Pancreas (tissue), 10 donors: ENCODE results near the gene CD47. TPM values are rescaled to one million over a fixed set of nuclear protein-coding genes. Genes with fewer than 3 reads are reported as not detected.

Experiments
- ATAC-seq, 4 donors: fragments of 200-7000 bp; cut with Tn5 transposase; one replicate each; pipeline versions ENCODE4 v1.8.0 to v1.9.1; 2020; ENCODE audit warnings: mild to moderate bottlenecking in 4 of 4, moderate library complexity in 4 of 4
- DNase-seq, 6 donors: peaks; one replicate each; pipeline ENCODE4 v3.0.0-alpha.2; 2020
- FAIRE-seq: peaks from 2 replicates; lab custom pipeline; 2012; peaks lifted over from hg19 to GRCh38; lab: Jason Lieb, UNC
- H3K27ac ChIP-seq, 4 donors: fragments of 200-600 bp; sonication (generic); 1 replicate in 3 of 4; 2 replicates in 1 of 4; pipeline versions ENCODE4 v1.5.0 to v1.8.0; 2020
- H3K27me3 ChIP-seq, 4 donors: fragments of 200-600 bp; one replicate each; pipeline ENCODE4 v1.8.0; 2021
- H3K36me3 ChIP-seq, 3 donors: fragments of 200-600 bp; sonication (generic) in 1 of 3; one replicate each; pipeline versions ENCODE4 v1.5.0 to v1.8.0; 2020 to 2021
- H3K4me1 ChIP-seq, 3 donors: fragments of 200-600 bp; one replicate each; pipeline ENCODE4 v1.8.0; 2021
- H3K4me3 ChIP-seq, 4 donors: fragments of 200-600 bp; sonication (generic) in 2 of 4; one replicate each; pipeline versions ENCODE4 v1.5.0 to v1.8.0; 2020 to 2021
- H3K9me3 ChIP-seq, 4 donors: fragments of 200-600 bp; one replicate each; pipeline ENCODE4 v1.8.0; 2021
- WGBS, 2 donors: extraction: QIAGEN DNeasy Blood & Tissue Kit; methylation state at CpG; one replicate each; pipeline ENCODE4 v1.1.7; 2013; 5-methylcytosine and 5-hydroxymethylcytosine counted together
- intact Hi-C, 3 donors: fragments of 100-400 bp; cut with DNase I; formaldehyde crosslinking; loops; one replicate each; pipeline versions ENCODE4 v1.11.1 to v1.14.2; 2022
- polyA plus RNA-seq, 2 donors: library from polyadenylated mRNA; stranded (reverse); fragments of 200-250 nt; gene quantifications; one replicate each; pipeline ENCODE4 v1.2.3, GENCODE V29; 2013
- total RNA-seq, 6 donors: library from RNA; stranded (reverse); fragmentation: NEBNext Ultra II Directional in 4 of 6; extraction: Animal tissue kit (Norgen Biotek cat#: 25700) in 4 of 6; gene quantifications; one replicate each; pipeline versions ENCODE4 v1.2.1 to v1.2.4, GENCODE V29; 2021 to 2023
- TF ChIP-seq, protein P1 (sequence below), 4 donors: fragments of 200-600 bp; sonication (generic) in 3 of 4; IDR thresholded peaks; one replicate each; pipeline versions ENCODE4 v1.5.0 to v1.8.0; 2021; ENCODE audit warnings: antibody characterized with exemption in 4 of 4
- donor health status: healthy with polysubstance abuse.
- donor health status: DM: no; HTN: no; CAD: no; lungs with moderate emphysema.
- donor health status: DM: no; HTN: no; CAD: no.
- donor health status: control.
- donor health status: control.
- donor health status: Bipolar disorder and iron deficiency.
- donor health status: DM: yes; HTN: yes; CAD: no.
- donor health status: DM: no; HTN: no; CAD: no.
- donor health status: DM: no; HTN: no; CAD: no.
- donor health status: DM: yes; HTN: yes; CAD: no.

Gene CD47
- total and polyA plus RNA-seq, 8 donors = 14.8 to 107 (median 27.1) TPM

DNA sequence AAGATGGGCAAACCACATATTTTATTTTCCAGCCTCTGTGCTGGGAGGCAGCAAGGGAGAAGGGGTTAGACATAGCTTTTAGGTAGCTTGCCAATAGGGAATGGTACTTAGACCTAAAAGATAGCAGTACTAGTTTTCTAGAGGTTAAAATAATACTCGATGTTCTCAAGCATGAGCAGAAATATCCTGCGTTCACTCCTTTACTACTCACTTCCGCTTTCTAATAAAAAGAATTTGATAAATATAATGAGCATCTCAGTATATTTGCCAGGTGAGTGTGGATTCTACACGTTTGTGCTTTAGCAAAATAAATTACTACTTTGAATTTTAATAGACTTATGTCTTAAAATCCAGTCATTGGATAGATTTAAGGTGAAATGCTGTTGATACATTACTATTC is 39.4 kb upstream of the CD47 start:
- H3K4me3 ChIP-seq = no peak overlapping the region
- H3K27me3 ChIP-seq = no peaks in the 10 kb centered on the region
- TF ChIP-seq, protein P1, sequence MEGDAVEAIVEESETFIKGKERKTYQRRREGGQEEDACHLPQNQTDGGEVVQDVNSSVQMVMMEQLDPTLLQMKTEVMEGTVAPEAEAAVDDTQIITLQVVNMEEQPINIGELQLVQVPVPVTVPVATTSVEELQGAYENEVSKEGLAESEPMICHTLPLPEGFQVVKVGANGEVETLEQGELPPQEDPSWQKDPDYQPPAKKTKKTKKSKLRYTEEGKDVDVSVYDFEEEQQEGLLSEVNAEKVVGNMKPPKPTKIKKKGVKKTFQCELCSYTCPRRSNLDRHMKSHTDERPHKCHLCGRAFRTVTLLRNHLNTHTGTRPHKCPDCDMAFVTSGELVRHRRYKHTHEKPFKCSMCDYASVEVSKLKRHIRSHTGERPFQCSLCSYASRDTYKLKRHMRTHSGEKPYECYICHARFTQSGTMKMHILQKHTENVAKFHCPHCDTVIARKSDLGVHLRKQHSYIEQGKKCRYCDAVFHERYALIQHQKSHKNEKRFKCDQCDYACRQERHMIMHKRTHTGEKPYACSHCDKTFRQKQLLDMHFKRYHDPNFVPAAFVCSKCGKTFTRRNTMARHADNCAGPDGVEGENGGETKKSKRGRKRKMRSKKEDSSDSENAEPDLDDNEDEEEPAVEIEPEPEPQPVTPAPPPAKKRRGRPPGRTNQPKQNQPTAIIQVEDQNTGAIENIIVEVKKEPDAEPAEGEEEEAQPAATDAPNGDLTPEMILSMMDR (IDR thresholded peaks at IDR 0.05) = no peak
- FAIRE-seq (no peak), ATAC-seq (no peak), DNase-seq (no peak)
- peaks cover 0 to 26% (median 0%) of the 10 kb centered on the region in 3 donors for H3K4me1 ChIP-seq
- WGBS, 2 donors = 81 to 83% methylated on average over 4 of the region's 4 CpGs
- no peaks in the 10 kb centered on the region for H3K9me3 ChIP-seq
- peak overlapping the region in 1 of 4 donors; percentile 75 for H3K27ac ChIP-seq
- intact Hi-C loops = no loop called here
- no peaks in the 10 kb centered on the region for H3K36me3 ChIP-seq

DNA sequence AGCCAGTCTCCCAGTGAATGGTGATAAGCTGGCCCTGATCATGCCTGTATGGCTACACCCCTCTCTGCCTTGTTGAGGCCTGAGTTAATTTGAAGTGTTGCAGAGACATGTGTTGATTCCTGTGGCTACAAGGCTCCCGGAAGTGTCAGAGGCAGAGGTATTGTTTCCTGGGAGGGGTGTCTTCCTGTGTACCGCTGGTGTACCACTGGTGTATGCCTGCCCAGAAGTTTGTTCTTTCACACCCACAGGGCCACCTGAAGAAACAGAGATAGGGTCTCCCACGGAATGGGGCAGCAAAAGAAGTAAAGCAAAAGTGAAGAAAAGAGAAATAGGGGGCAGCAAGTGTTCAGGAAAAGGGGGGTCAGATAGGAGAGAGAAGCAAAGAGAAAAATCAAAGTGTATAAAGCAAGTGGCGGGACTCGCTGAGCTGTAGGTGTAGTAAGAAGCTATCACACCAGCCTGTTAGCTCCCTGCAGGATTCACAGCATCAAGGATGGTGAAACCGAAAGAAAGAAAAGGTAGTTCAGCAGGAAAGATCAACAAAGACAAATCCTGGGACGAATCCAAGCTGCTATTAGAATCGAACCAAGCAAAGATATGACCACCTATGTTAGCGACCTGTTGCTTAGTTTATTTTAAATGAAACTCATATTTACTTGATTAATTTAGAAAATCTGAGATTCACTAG is 36.6 kb upstream of the CD47 start:
- peaks cover 0 to 6% (median 0%) of the 10 kb centered on the region in 3 donors for H3K4me1 ChIP-seq
- ATAC-seq = peak in 2 of 4 donors; percentile 31 to 38
- H3K27ac ChIP-seq = no peak overlapping the region
- H3K36me3 ChIP-seq = no peaks in the 10 kb centered on the region
- TF ChIP-seq, protein P1 (IDR thresholded peaks at IDR 0.05) = no peak
- H3K4me3 ChIP-seq = no peak overlapping the region
- DNase-seq = no peak
- H3K27me3 ChIP-seq = no peaks in the 10 kb centered on the region
- no peak for FAIRE-seq
- 62 to 69% methylated on average over 9 of the region's 9 CpGs for WGBS, 2 donors
- intact Hi-C loops = no loop called here
- no peaks in the 10 kb centered on the region for H3K9me3 ChIP-seq

DNA sequence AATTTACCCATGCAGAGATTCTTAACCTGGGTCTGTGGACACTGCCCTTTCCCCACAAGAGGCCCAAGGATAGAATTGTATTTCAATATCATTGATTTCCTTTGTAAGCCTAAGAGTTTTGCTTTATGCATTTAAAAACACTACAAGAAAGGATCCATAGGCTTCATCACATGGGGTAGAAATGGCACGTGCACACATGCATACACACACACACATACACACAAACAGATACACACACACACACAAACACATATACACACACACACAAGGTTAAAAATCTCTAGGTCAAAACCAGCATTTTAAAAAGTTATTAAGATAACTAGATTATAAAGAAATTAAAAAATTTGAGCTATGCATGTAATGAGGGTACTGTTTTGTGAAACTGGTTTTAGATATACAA is 35.5 kb upstream of the CD47 start:
- intact Hi-C loops = no loop called here

DNA sequence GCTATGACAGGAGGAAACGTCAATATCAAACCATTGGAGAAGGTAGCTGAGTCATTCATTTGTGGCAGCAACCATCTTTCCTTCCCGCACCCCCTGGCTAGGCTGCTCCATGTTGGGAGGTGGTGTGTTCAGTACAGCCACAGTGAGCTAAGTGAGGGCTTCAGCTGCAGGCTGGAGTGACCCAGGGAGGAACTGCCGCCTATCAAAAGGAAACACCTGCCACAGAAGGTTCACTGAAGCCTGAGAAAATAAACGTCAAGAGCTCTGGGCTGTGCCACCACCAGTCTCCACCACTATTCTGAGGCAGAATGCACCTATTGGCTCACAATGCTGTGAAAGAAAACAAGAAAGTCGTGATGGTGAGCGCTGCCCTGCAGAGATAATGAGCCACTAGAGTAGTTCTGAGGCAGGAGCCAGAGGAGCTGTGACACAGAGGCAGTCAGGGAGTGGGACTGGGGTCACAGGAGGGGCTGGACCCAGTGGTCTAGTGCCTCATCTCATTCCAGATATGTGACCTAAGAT is 34.8 kb upstream of the CD47 start:
- Histone ChIP-seq H3K27me3 (no peaks in the 10 kb centered on the region), H3K4me1 (no peaks in the 10 kb centered on the region), H3K9me3 (no peaks in the 10 kb centered on the region), H3K27ac (no peak overlapping the region), H3K4me3 (no peak overlapping the region), H3K36me3 (no peaks in the 10 kb centered on the region)
- TF ChIP-seq, protein P1 (IDR thresholded peaks at IDR 0.05) = no peak
- intact Hi-C loops = no loop called here
- FAIRE-seq (no peak), DNase-seq (no peak), ATAC-seq (peak in 1 of 4 donors; percentile 19)
- 58 to 62% methylated on average over 6 of the region's 6 CpGs for WGBS, 2 donors

More for the DNA sequence above, 35.5 kb upstream of the CD47 start:
- Histone ChIP-seq H3K4me3 (no peak overlapping the region), H3K4me1 (no peaks in the 10 kb centered on the region), H3K9me3 (no peaks in the 10 kb centered on the region), H3K36me3 (no peaks in the 10 kb centered on the region), H3K27me3 (no peaks in the 10 kb centered on the region), H3K27ac (no peak overlapping the region)
- TF ChIP-seq, protein P1 (IDR thresholded peaks at IDR 0.05) = no peak
- WGBS, 2 donors = 89 to 91% methylated on average over 1 of the region's 1 CpG
- ATAC-seq = no peak
- DNase-seq = no peak
- no peak for FAIRE-seq

DNA sequence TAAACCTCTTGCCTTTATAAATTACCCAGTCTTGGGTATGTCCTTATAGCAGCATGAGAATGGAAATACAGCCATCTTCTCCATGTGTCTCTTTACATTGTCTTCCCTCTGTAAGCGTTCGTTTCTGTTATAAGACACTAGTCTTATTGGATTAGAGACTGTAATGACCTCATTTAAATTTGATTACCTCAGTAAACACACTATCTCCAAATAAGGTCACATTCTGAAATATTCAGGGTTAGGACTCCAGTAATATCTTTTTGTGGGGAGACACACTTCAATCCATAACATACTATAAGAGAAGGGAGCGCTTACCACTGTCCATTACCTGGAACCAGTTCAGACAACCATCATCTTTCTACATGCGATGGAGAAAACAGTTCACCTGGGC is 34.3 kb upstream of the CD47 start:
- H3K27me3 ChIP-seq = no peaks in the 10 kb centered on the region
- 90 to 95% methylated on average over 4 of the region's 4 CpGs for WGBS, 2 donors
- FAIRE-seq (no peak), ATAC-seq (no peak), DNase-seq (no peak)
- no peaks in the 10 kb centered on the region for H3K9me3 ChIP-seq
- intact Hi-C loops = no loop called here
- H3K4me3 ChIP-seq = no peak overlapping the region
- no peak overlapping the region for H3K27ac ChIP-seq
- H3K36me3 ChIP-seq = no peaks in the 10 kb centered on the region
- no peaks in the 10 kb centered on the region for H3K4me1 ChIP-seq
- TF ChIP-seq, protein P1 (IDR thresholded peaks at IDR 0.05) = no peak
